Left ventricle myocardium inferior (tissue), 1 donor: Measurements from ENCODE around the gene RYR2. TPM values are rescaled to one million over a fixed set of nuclear protein-coding genes. Genes with fewer than 3 reads are reported as not detected.

Experiments
- DNase-seq: peaks from one replicate; pipeline ENCODE4 v3.0.0-alpha.2; 2020
- H3K27ac ChIP-seq: fragments of 200-600 bp; replicated peaks from 2 replicates; pipeline ENCODE4 v1.8.0; 2021
- H3K27me3 ChIP-seq: fragments of 200-600 bp; 2 replicates; pipeline ENCODE4 v1.8.0; 2021; ENCODE audit warnings: low read depth
- H3K36me3 ChIP-seq: fragments of 200-600 bp; 2 replicates; pipeline ENCODE4 v1.8.0; 2021
- H3K4me1 ChIP-seq: fragments of 200-600 bp; 2 replicates; pipeline ENCODE4 v1.8.0; 2021
- H3K4me3 ChIP-seq: fragments of 200-600 bp; 2 replicates; pipeline ENCODE4 v1.8.0; 2021; ENCODE audit warnings: mild to moderate bottlenecking, moderate library complexity
- H3K9me3 ChIP-seq: fragments of 200-600 bp; replicated peaks from 2 replicates; pipeline ENCODE4 v1.8.0; 2021
- intact Hi-C: fragments of 100-400 bp; cut with micrococcal nuclease; formaldehyde crosslinking; loops from one replicate; pipeline ENCODE4 v1.11.0; 2022
- total RNA-seq: library from RNA; stranded (reverse); fragmentation: NEBNext Ultra II Directional; extraction: Animal tissue kit (Norgen Biotek cat#: 25700); gene quantifications from one replicate; pipeline ENCODE4 v1.2.1, GENCODE V29; 2021
- TF ChIP-seq, protein P1 (sequence below): fragments of 200-600 bp; IDR thresholded peaks from 2 replicates; pipeline ENCODE4 v1.8.0; 2021; ENCODE audit warnings: antibody characterized with exemption, mild to moderate bottlenecking, borderline replicate concordance
- donor health status: DM: no; HTN: yes; CAD: no; lungs with severe emphysema.

Gene RYR2
- total RNA-seq, 1 donor from 2014 or later, result 783 TPM

DNA sequence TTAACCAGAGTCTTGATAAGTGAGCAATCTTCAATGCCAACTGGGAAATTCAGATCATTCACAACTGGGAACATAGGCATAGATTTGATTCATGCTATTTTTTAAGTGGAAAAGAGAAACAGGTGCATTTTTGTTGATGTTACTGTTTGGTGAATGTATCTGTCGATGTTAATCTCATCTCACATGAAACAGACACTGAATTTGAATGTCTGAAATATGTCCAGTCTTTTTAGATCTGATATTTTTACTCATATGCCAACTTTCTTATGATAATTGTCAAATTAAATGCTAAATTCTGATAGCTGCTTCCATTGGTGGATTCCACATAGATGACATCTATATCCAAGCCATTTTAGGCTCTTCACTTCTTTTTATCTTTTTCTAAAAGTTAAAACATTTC, 213.1 kb downstream of the RYR2 start:
- TF ChIP-seq, protein P1, sequence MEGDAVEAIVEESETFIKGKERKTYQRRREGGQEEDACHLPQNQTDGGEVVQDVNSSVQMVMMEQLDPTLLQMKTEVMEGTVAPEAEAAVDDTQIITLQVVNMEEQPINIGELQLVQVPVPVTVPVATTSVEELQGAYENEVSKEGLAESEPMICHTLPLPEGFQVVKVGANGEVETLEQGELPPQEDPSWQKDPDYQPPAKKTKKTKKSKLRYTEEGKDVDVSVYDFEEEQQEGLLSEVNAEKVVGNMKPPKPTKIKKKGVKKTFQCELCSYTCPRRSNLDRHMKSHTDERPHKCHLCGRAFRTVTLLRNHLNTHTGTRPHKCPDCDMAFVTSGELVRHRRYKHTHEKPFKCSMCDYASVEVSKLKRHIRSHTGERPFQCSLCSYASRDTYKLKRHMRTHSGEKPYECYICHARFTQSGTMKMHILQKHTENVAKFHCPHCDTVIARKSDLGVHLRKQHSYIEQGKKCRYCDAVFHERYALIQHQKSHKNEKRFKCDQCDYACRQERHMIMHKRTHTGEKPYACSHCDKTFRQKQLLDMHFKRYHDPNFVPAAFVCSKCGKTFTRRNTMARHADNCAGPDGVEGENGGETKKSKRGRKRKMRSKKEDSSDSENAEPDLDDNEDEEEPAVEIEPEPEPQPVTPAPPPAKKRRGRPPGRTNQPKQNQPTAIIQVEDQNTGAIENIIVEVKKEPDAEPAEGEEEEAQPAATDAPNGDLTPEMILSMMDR, result no peak
- no peaks in the 10 kb centered on the region for H3K36me3 ChIP-seq

DNA sequence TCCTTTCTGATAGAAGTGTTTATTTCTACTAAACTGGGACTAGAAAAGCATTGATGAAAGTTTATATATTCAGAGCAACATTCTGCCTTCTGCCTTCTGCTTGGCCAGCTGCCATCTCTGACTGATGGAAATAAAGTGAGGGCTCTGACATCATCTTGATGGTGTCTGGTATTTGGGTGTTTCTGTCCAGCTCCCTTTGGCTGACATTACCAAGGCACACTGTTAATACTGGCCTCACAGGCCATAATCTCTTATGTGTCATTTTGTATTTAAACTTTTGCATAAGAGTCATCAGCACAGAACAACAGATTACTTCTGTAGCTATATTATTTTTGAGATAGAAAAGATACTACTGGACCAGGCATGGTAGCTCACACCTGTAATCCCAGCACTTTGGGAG, 216.9 kb downstream of the RYR2 start:
- TF ChIP-seq, protein P1, result no peak
- Histone ChIP-seq H3K4me3 (no peak overlapping the region), H3K4me1 (peaks cover 98% of the 10 kb centered on the region), H3K9me3 (no peaks in the 10 kb centered on the region), H3K36me3 (no peaks in the 10 kb centered on the region), H3K27me3 (no peaks in the 10 kb centered on the region), H3K27ac (peak overlapping the region; percentile 81)
- peak; percentile 37 for DNase-seq
- intact Hi-C loops, result loop anchor here (10.0 kb wide), 1 partner anchor 64 kb away; no protein-coding TSS in a partner anchor

More for the DNA sequence above, 213.1 kb downstream of the RYR2 start:
- no peak for DNase-seq
- no peak overlapping the region for H3K27ac ChIP-seq
- peaks cover 98% of the 10 kb centered on the region for H3K4me1 ChIP-seq
- no peak overlapping the region for H3K4me3 ChIP-seq
- no peaks in the 10 kb centered on the region for H3K9me3 ChIP-seq
- no peaks in the 10 kb centered on the region for H3K27me3 ChIP-seq
- intact Hi-C loops, result loop anchor here (10.0 kb wide), 1 partner anchor 60 kb away; no protein-coding TSS in a partner anchor

DNA sequence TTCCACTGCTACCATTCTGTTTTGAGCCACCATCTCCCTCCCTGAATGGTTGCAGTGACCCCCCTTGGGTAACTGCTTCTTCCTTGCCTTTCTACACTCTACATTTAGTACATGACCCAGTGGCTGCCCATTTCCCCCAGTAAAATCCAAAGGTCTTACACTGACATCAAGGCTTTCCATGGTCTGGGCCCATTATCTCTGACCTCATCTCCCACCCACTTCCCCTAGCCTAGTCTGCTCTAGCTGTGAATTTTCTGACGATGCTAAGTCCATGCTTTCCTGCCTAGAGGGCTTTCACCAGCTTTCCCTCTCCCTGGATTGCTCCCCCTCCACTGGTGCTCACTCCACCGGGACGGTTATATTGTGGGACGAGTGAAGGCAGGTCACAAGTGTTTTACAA, 219.2 kb downstream of the RYR2 start:
- H3K9me3 ChIP-seq, result no peaks in the 10 kb centered on the region
- intact Hi-C loops, result no loop called here
- TF ChIP-seq, protein P1, result no peak
- no peak overlapping the region for H3K4me3 ChIP-seq
- no peaks in the 10 kb centered on the region for H3K36me3 ChIP-seq
- DNase-seq, result no peak
- peaks cover 98% of the 10 kb centered on the region for H3K4me1 ChIP-seq
- peak overlapping the region; percentile 81 for H3K27ac ChIP-seq
- no peaks in the 10 kb centered on the region for H3K27me3 ChIP-seq

DNA sequence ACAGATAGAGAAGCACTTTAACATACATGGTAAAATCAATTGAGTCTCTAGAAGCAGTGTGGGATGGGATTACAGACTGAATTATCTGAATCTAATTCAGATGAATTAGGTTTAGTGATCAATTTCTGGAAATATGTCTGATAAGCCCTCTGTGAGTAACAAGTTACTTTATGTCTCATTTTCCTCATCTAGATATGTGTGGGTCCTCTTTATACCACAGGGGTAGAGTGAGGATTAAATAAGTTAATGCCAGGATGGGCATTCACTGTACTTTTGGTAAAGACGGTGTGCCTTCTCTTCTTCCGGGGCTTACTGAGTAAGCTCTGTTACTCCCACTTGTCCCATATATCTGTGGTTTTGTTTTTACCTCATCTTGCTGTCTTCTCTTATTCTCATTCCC, 225.8 kb downstream of the RYR2 start:
- TF ChIP-seq, protein P1, result no peak
- H3K4me3 ChIP-seq, result no peak overlapping the region
- H3K4me1 ChIP-seq, result peaks cover 71% of the 10 kb centered on the region
- H3K36me3 ChIP-seq, result peaks cover 14% of the 10 kb centered on the region
- no peaks in the 10 kb centered on the region for H3K27me3 ChIP-seq
- no peak for DNase-seq
- intact Hi-C loops, result no loop called here
- no peak overlapping the region for H3K27ac ChIP-seq
- H3K9me3 ChIP-seq, result no peaks in the 10 kb centered on the region

DNA sequence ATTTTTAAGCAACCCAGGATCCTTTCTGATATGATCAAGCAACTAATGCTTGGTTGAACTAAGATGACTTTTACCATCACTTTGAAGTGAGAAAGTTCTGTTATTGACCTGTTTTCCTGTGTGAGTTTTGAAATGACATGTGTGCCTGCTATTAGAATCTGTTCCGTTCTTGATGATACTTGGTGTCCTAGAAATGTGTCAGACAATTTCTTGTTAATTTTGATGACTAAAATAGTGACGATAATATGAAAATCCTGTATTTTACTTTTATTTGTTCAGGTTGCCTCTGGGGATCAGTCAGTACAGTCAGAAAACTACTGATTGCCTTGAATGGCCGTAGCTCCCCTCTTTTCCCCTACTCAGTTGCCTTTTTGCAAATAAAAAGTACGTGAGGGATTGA, 228.0 kb downstream of the RYR2 start:
- intact Hi-C loops, result no loop called here
- DNase-seq, result no peak
- TF ChIP-seq, protein P1, result no peak
- Histone ChIP-seq H3K4me1 (peaks cover 49% of the 10 kb centered on the region), H3K27me3 (no peaks in the 10 kb centered on the region), H3K27ac (peak overlapping the region; percentile 37), H3K36me3 (peaks cover 14% of the 10 kb centered on the region), H3K4me3 (no peak overlapping the region), H3K9me3 (no peaks in the 10 kb centered on the region)
